SH-SY5Y (cell line): ENCODE measurements around the gene RRAS2.

Source experiments
- GATA2 ChIP-seq: IDR thresholded peaks from 2 replicates; pipeline ENCODE4 v1.6.1; 2011; ENCODE audit warnings: mild to moderate bottlenecking, low read depth, low read length
- GATA3 ChIP-seq: IDR thresholded peaks from 2 replicates; pipeline ENCODE4 v1.6.1; 2011; ENCODE audit warnings: low read depth, mild to moderate bottlenecking, low read length, moderate library complexity

GRCh38 chr11:14356342-14356741 lies 2.6 kb downstream of the RRAS2 start:
- no peak for TF ChIP-seq GATA2
- TF ChIP-seq GATA3: no peak
